Stimulated activated CD4-positive, alpha-beta T cell treated with anti-CD3 and anti-CD28 coated beads, Interleukin-4, amount 100 ng/mL, for 48 hours (primary cell): ENCODE results near the gene CDH22.

Experiments
- DNase-seq, 2 donors: peaks; one replicate each; pipeline ENCODE4 v3.0.0-alpha.2; 2020; ENCODE audit warnings: low read depth in 2 of 2

Gene CDH22

GRCh38 chr20:46308258-46309157 lies at the start of gene CDH22:
Gene CDH22 (minus strand): TSS chr20:46308498. CDS start chr20:46251294, 57,204 bp downstream.
- peak; percentile 24 to 28 for DNase-seq

- no peak for DNase-seq
Measured at GRCh38 chr20:46357030-46357514, 48.8 kb upstream of the CDH22 start.

- DNase-seq: no peak
Measured at GRCh38 chr20:46356195-46357029, 48.1 kb upstream of the CDH22 start.

- no peak for DNase-seq
Measured at GRCh38 chr20:46355778-46356177, 47.5 kb upstream of the CDH22 start.

GRCh38 chr20:46354920-46355654 lies 46.8 kb upstream of the CDH22 start:
- no peak for DNase-seq

GRCh38 chr20:46354207-46354555 lies 45.9 kb upstream of the CDH22 start:
- DNase-seq: no peak

DNA sequence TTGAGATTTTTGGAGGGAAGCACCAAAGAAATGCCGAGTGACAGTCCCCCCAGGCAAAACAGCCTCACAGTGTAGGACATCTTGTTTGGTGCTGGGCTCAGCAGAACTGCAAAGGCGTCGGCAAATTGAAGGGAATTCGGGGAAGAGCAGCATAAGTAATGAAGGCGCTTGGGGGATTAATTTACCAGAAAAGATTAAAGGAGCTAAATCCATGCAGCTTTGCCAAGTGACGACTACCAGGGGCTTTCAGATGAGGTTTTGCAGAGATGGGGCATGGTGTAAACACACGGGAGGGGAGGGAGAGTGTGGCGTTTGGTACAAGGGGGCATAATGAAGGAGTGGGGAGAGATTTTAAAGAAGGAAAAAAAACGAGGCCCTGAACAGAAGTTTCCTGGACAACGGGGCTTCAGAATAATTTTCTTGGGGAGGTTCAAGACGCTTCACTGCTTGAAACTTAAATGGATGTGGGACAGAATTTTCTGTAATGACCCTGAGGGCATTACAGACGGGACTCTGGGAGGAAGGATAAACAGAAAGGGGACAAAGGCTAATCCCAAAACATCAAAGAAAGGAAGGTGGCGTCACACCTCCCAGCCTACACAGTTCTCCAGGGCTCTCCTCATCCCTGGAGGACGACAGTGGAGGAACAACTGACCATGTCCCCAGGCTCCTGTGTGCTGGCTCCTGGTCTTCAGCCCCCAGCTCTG lies 45.4 kb upstream of the CDH22 start:
- DNase-seq: no peak

DNA sequence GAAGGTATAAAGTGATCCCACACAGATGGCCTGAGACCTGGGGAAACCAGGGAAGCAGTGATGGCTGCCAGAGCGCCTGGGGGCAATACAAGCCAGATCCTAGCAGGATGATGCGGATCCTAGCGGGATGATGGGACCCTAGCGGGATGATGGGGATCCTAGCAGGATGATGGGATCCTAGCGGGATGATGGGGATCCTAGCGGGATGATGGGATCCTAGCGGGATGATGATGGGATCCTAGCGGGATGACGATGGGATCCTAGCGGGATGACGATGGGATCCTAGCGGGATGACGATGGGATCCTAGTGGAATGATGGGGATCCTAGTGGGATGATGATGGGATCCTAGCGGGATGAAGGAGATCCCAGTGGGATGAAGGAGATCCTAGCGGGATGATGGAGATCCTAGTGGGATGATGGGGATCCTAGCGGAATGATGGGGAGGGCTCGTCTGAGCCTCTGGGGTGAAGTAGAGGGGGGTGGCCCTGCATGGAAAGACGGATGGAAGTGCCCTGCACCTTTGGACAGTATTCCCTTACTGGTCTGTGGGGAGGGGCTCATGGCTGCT lies 44.2 kb upstream of the CDH22 start:
- no peak for DNase-seq

DNA sequence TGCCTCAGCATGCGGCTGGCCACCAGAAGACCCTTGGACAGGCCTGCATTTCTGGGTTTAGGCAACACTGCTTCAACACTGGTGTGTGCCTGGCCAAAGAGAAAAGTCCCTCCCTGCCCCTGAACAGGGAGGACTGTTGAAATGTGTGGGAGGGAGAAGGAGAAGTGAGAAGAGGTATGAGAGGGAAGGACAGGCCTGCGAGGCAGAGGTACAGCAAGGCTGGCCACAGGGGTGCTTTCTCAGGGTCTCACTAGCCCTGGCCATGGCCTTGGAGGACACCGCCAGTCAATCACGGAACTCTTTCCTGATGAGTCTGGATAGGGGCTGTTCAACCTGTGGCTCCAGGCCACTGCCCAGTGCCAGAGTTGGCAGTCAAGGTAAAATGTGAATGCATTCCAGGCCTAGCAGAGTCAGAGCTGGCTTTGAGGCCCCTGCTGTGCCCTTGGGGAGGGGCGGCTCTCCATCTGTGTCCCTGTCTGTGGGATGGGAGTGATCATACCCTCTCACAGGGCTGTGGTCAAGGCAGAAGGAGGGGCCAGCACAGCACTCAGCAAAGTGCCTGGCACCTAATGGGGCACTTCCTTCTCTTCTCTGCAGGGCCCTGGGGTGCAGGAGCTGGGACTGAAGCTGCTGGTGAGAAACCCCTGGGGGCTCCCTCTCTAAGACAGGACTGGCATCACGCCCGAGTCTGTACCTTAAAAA lies 43.2 kb upstream of the CDH22 start:
- DNase-seq: no peak

GRCh38 chr20:46350986-46351267 lies 42.6 kb upstream of the CDH22 start:
- no peak for DNase-seq

DNA sequence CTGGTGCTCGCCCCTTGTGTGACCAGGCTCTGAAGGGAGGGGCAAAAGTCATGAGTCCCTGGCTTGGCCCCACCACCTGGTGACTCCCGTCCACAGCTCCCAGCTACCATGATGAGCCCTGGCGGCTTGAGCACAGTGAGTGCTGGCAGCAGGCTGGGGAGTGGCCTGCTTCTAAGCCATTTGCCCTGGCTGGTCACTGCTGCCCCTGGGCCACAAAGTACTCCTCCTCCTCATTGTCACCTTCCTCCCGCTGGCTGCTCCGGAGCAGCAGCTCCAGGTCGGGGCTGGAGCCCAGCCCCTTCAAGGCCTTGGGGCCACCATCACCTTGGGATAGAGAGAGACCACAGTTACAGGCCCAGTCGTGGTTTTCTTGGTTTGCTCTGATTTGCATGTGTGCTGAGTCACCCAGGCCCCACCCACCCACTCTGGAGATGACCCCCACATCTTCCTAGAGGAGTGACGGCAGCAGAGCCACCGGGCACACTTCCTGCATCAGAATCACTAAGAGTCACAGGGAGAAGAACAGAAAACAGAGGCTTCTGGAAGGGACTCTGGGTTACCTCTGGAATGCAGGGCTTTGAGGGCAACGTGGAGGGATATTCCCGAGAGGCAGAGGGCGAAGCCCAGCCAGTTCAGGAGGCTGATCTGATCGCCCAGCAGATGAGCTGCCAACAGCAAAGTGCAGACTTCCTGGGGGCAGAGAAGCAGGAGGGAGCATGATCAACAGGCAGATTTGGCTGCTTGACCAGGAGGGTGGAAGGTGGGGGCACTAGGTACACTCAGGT lies 42.1 kb upstream of the CDH22 start:
- DNase-seq: no peak

DNA sequence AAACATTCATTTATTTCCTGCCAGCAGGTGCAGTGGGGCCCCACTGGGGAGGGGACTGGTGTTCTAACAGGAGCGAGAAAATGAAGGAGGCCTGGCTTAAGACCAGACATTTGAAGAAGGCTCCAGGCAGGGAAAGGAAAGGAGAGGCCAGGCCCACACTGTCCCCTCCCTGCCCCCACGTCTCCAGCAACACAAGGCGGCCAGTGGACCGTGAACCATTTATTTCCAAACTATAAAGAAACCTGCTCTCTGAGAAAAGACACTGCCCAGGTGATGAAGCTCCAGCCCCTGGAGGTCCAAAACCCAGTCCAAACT lies 41.4 kb upstream of the CDH22 start:
- DNase-seq: no peak

GRCh38 chr20:46349035-46349741 lies 40.9 kb upstream of the CDH22 start:
- DNase-seq: peak; percentile 34 to 52

DNA sequence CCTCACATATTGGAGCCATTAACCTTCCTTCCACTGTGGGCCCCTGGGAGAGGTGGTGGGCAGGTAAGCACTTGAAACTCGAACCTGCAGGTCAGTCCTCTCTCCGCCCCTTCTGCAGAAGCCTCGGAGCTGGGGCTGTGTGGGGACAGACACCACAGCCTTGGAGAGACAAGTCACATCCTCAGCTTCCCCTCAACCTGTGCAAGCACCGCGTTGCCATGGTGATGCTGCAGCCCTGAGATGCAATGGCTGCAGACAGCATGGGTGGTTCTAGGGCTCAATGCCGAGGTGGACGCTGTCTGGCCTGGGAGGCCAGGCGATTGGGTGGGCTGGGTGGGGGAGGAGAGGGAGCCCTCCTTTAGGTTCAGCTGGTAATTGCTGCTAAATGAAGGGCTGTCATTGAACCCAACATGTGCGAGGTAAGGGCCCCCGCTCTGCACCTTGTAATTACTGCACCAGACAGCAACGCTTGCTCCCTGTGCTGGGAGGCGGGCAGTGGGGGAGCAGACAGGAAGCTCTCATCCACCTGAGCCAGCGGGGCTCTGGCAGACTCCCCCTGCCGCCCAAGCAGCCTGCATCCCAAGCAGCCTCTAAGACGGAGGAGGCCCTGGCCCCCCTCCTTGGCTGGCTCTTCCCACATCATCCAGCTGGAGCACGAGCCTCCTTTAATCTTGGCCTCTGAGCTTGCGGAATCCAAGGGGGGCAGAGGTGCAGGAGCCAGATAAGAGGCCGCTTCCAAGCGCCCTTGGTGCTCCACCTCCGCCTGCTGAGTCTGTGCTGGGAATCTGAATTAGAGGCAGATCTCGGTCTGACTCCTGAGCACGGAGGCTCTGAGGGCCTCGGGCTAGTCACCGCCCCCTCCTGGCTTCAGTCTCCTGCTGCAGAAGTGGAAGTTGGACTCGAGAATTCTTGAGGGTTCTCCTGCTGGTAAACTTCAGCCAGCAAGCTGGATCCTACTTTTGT lies 39.8 kb upstream of the CDH22 start:
- no peak for DNase-seq

DNA sequence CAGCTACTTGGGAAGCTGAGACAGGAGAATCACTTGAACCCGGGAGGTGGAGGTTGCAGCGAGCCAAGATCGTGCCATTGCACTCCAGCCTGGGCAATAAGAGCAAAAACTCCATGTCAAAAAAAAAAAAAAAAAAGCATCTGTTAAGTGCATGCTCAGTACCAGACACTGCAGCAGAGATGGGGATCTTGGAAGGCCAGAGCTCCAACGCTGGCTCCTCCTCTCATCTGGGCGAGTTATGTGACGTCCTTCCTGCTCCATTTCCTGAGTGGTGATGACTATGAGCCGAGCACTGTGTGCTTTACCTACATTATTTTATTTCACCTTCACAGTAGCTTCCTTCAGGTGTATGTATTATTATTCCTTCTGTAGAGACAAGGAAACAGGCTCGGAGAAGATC lies 38.5 kb upstream of the CDH22 start:
- no peak for DNase-seq

- DNase-seq: no peak
Measured at GRCh38 chr20:46344488-46345162, 36.3 kb upstream of the CDH22 start.

GRCh38 chr20:46343975-46344357 lies 35.7 kb upstream of the CDH22 start:
- DNase-seq: no peak
